Kidney capillary endothelial cell (primary cell): ENCODE data around the gene ECE1.

Experiments
- DNase-seq: peaks from one replicate; pipeline ENCODE4 v3.0.0-alpha.2; 2018; ENCODE audit warnings: low spot score

ECE1 gene

DNA sequence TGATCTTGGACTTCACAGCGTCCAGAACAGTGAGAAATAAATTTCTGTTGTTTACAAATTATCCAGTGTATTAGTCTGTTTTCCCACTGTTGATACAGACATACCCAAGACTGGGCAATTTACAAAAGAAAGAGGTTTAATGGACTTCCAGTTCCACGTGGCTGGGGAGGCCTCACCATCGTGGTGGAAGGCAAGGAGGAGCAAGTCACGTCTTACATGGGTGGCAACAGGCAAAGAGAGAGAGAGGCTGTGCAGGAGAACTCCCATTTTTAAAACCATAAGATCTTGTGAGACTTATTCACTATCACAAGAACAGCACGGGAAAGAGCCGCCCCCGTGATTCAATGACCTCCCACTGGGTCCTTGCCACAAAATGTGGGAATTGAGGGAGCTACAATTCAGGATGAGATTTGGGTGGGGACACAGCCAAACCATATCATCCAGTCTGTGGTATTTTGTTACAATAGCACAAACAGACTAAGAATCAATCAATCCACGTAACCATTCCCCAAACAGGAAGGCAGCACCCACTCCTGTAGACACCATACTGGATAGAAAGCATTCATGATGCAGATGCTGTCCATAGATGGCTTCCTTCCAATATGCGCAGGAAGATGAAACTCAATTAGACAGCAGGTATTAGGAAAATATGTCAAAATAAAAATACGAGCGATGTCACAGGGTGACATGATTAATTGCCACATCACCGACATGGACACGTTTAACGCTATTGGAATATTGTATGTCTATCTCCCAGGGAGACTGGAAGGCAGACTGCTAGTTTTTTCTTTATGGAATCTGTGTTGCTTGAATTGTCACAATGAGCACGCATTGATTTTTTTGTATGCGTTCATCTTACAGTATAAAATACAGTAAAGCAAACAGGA, 22.8 kb downstream of the ECE1 start:
- no peak for DNase-seq

DNA sequence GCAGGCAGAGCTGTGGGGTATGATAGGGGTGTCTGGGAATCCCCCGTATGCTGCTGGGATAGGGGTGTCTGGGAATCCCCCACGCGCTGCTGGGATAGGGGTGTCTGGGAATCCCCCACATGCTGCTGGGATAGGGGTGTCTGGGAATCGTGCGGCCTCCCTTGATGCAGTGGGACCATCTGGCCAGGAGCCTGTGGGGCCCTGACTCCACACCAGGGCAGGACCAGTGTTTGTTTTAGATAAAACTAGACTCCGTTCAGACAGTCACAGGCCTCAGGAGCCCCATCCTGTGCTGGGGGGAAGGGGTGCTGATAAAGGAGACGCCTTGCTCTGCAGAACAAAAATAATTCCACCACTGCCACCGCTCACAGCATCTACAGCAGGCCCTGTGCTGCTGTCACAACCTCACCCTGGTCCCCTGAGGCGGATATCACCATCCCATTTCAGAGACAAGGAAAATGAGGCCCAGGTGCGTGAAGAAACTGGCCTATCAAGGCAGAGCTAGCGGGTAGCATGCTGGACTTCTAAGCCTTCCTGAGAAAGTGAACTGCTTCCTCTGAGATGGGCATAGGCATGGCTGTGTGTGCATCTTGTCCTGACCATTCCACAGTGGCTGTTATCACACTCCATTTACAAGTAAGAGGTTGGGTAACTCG, 24.0 kb downstream of the ECE1 start:
- DNase-seq = no peak

DNA sequence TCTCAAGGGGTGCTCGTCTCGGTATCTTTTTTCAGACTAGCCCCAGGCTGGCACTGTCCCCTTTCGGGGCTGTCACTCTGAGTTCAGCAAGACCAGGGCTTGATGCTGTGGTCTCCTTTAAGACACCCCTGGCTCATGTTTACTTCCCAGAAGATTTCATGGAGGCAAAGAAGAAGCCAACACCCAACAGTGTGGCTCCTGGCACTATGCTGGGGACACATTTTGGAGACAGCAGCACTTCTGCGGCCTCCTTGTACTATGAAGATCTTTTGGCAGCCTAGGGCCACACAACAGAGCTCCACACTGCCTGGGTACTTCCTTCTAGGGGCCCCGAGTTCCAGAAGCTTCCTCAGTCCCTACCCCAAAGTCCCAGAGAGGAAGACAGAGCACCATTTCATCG, 24.6 kb downstream of the ECE1 start:
- DNase-seq = no peak

DNA sequence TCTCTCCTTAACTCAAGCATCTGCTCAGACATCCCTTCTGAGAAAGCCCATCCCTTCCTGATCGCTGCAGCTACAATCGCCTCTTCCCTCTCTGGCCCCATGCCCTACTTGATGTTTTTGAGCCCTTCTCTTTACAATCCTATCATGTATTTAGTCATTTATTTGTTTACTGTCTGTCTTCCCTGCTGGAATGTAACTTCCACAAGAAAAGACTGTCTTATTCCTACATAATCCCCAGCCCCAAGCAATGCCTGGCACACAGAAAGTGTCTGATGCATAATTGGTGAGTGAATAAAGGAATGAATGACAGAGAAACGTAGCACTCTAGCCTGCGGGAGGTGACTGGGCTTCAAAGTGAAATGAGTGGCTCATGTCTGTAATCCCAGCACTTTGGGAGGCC, 25.4 kb downstream of the ECE1 start:
- no peak for DNase-seq

DNA sequence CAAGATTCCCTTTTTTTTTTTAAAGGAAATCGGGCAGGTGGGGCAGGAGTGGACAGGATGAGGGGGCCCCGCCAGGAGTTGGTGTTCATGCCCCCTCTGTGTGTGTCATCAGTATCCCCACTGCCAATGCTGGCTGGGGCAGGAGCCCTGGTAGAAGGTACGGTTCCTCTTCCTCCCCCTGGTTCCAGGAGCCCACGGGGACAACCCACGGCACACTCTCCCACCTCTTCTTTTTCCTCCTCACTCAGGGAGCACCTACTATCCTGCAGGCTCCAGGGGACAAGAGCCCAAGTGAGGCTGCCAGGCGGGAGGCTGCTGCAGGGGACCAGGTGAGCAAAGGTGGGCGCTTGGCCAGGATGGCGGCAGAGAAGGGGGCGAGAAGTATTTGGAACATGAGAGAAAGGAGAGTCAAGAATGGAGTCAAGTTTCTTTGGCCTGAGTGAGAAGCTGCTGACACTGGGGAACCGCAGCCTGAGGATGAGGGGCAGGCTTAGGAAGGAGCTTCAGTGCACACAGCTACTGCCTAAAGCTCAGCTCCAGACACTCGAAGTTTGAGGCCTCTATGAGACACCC, 26.5 kb downstream of the ECE1 start:
- no peak for DNase-seq

DNA sequence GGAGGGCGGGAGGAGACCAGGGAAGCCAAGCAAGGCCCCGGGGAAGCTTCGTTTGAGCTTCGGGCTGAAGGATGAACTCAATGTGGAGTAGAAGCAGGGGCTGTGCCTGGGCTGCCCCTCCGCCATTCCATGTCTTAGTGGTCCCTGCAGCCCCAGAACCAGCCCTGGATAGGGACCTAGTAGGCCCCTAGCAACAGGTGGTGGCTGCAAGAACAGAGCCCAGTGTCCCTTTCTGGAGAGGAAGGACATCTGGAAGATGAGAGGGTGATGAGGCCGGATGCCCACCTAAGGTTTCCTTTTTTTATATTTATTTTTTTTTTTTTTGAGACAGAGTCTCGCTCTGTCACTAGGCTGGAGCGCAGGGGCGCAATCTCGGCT, 27.2 kb downstream of the ECE1 start:
- DNase-seq = no peak

DNA sequence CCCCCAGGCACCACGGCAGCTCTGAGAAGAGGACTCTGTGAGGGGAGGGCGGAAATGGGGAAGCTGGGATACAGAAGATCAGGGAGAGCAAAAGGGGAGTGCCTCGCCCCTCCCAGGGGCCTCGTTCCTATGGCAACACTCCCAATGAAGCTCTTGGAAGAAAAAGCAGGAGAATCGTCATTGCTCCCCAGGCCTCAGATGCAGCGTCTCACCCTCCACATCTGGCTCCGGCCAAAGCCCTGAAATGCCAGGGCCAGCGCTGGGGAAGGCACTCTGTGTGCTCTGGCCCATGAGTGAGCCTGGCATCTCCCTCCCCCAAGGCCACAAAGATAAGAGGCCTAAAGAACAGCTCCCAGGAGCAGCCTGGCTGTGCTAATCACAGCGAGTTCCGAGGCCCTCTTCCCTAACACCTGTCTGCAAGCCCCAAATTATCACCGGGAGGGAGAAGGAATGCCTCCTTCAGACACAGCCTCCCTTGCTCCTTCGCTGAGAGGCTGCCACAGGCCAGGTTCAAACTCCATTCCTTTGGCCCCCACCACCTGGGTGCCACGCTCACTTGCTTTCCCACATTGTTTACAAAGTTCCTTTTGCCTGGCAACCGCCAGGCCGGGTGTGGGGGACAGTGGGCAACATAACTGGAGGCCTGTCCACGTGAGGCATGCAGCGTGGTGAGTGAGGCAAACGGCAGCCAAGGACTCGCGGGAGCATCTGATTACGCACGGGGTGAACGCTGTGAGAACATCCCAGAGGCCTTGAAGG, 27.8 kb downstream of the ECE1 start:
- DNase-seq = peak; percentile 55

DNA sequence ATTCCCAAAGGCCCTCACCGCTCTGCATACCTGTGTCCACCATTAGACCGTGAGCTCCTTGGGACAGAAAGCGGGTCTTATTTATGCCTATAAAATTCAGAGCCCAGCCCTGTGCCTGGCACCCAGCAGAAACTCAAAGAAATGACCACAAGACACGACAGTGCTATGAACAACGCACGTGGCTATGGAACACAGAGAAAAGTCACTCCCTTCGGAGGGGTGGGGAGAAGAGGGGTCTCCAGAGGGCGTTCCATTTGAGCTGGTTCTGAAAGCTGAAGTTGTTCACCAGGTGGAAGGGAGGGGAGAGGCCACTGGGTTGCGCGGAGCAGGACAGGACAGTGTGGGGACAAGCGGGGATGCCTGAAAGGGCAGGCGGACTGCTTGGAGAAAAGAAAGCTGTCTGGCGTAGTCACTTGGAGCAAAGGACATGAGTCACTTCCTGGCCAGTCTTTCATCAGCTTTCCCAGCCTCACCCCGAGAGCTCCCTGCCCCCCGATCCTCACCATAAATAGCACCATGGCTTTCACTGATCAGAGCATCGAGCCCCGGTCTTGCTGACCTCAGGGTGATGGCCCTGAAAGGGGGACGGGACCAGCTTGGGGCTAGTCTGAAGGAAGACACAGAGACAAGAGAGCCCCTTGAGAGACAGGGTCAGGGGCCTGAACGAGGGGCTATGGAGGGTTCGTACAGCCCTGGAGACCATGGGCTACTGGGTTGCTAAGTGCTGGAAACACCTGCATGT, 28.5 kb downstream of the ECE1 start:
- DNase-seq = peak; percentile 94

DNA sequence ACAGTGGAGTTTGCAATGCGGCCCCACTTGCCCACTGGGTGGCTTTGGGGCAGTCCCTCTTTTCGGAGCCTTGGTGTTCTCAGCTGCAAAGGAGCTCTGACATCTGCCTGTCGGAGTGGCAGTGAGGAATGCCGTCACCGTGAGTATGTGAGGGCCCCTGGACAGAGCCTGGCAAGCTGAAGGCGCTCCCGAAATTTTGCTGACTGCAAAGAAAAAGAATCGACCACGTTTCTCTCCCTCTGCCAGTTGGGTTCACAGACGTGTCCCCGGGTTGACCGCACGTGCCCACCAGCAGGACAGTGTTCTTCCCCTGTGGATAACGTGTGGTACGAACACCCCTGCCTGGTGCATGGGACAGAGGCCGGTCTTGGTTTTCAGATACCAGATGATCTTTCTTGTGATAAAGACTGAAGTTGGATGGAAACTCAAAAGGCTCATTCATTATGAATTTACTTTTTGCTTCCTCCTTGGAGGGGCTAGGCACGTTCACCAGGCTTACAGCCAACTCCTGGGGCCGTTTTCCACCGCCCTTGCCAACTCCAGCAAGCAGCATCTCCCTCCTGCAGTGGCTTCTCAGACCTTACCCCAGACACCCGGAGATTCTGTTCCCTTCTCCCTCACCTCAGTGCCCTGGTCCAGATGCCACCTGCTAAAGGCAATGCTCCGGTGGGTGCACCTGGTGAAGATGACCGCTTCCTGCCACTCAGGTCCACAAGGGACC, 29.7 kb downstream of the ECE1 start:
- no peak for DNase-seq

DNA sequence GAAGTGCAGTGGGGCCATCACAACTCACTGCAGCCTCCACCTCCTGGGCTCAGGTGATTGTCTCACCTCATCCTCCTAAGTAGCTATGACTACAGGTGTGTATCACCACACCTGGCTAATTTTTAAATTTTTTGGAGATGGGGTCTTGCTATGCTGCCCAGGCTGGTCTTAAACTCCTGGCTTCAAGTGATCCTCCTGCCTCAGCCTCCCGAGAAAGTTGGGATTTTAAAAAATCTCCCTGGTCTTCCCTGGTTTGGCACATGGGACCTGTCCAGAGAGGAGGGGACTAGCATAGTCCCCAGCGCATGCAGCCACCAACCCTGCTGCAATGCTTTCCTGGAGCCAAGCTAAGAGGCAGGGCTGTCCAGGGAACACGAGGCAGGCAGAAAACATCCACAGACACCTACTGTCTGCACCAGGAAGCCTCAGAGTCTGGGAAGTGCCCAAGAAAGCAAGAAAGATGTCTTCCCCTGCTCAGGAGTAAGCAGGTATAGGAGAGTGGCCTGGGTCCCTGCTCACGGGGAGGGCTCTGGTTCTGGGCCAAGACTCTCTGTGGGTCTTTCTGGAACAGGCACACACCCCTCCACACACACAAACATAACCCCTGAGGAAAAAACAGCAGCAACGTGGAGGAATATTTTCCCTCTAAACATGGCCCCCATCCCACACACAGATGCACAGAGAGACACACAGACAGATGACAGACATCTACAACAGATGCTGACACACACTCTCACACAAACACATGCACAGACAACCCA, 30.8 kb downstream of the ECE1 start:
- DNase-seq = no peak

DNA sequence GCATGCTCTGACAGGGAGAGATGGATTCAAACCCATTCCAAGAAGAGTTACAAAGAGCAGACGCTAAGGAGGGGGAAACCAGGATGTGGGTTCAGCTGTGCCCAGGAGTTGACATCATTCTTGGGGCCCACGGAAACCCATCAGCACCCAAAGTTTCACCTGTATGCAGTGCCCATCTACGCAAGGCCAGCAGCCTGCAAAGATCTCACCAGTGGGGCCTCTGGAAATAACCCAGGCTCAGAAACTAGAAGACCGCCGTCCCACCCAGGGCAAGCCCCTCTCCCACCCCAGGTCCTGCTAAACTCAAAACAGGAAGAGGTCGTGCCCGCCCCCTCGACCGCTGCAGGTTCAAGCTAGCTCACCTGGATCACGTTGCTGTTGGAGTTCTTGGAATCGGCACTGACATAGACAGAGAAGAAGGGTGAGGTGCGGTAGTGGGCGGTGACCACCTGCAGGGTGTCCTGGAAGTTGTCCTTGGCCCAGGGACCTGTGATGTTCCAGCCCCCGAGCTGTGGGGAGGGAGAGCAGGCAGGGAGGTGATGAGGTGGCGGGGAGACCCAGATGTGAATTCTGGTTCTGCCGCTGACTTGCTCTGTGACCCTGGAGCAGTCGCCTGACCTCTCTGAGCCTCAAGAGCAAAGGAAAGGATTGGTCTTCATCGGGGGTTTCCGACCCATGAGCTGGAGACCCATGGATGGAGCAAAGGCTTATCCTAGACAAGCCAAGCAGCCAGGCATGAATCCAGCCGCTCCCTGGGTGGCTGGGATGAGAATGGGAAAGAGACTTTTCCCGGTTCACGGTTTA, 31.7 kb downstream of the ECE1 start:
- no peak for DNase-seq

DNA sequence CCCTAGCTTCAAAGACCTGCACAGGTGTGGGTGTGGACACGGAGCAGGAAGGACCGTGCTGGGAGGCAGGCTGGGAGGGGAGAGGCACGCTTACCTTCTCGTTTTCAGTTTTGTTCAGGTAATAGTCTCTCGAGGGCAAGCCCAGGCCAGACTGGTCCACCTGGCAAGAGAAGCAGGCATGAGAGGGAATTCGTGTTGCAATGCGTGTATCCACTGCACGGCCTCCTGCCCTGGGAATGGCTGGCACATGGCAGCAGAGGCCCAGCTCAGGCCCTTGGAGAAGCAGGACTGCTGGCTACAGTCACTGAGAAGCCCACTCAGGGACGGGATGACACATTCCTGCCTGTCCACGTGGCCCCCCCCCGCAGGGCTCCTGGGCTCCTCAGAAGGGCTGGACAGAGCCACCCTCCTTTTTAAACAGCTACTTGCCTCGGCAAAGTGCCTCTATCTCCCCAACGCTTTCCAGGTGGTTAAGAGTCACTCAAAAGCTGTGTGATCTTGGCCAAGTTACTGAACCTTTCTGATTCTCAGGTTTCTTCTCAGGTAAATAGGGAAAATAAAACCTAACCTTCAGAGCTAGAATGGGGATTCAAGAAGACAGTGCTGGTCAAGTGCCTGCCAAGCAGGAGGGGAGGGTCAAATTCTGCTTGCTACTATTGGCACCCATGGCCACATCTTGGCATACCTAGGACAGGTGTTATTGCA, 32.7 kb downstream of the ECE1 start:
- DNase-seq = no peak

DNA sequence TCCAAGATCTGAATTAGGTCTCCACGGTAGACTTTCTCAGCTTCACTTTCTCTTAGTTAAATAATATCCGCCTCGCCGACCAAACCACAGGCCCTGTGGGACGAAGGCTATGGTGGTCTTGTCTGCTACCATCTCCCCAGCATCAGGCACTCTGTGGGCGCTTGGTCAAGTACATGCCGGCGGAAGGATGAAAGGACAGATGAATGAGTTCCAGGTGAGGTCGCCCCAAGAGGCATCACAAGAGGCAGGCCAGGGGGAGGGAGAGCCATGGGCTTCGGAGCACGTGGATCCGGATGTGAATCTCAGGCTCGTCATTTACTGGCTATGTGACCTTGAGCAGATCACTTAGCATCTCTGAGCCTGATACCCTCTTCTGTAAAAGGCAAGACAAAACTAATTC, 33.5 kb downstream of the ECE1 start:
- no peak for DNase-seq

DNA sequence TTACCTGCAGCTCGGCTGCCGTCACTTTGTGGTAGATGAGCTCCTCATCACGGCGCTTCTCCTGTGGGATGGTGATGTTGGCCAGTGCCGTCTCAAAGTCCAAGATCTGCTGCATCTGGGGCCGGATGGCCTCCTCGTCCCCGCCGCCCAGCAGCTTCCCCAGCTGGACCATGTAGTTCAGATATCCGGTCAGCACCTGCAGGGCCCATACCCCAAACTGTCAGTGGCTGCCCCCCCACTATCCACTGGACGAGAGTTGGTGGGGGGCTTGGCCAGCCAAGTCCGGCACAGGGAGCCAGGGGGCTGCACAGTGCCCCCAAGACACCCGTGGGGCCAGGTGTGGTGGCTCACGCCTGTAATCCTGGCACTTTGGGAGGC, 34.3 kb downstream of the ECE1 start:
- no peak for DNase-seq

DNA sequence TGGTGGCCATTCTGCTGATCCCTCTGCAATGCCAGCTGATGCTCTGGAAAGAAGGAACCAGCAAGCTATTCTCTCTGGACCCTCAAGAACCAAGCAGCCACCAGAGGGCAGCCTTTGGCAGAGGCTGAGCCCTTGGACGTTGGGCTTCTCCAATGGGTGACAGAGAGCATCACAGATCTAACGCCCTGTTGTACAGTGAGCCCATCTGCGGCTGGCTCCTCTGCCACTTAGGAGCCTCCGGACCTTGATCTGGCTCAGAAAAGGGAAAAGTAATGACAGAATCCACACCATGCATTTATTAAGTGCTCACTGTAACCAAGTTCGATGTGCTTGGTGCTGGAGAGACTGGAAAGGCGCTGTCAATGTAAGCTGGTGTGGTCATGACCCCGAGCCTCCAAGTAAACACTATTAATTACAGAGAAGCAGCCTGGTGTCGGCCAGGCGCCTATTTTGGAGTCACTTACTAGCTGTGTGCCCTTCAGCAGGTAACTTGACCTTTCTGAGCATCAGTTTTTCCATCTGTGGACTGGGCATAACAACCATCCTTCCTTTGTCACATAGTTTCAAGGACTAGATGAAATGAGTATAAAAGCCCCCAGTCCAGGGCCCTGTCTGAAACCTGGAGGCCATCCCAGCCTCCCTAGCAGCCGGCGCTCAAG, 34.9 kb downstream of the ECE1 start:
- DNase-seq = peak; percentile 78

DNA sequence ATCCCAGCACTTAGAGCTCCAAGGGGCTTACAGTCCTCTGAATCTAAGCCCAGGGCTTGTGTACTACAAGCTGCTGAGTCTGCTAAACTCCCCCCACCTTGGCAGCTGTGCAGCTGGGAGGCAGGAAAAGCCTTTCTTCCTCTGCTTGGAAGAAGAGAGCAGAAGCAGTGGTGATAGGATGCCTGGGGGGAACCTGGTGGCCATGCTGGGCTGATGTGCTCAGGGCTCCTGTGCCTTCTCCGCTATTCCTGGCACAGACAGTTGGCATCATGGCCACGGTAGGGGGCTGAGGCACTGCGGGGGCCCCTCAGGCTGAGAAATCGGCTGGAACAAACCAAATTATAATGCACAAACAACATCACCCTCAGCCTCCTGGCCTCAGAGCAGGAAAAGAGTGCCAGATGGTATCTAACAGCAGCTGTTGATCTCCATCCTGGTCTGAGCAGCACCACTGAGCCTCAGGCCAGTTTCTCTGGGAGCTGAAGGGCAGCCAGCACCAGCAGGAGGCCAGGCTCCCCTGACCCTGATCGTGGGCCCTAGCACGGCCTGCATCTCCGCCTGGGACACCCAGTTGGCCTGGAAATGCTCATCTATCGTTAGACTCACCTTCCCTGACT, 35.8 kb downstream of the ECE1 start:
- DNase-seq = no peak

DNA sequence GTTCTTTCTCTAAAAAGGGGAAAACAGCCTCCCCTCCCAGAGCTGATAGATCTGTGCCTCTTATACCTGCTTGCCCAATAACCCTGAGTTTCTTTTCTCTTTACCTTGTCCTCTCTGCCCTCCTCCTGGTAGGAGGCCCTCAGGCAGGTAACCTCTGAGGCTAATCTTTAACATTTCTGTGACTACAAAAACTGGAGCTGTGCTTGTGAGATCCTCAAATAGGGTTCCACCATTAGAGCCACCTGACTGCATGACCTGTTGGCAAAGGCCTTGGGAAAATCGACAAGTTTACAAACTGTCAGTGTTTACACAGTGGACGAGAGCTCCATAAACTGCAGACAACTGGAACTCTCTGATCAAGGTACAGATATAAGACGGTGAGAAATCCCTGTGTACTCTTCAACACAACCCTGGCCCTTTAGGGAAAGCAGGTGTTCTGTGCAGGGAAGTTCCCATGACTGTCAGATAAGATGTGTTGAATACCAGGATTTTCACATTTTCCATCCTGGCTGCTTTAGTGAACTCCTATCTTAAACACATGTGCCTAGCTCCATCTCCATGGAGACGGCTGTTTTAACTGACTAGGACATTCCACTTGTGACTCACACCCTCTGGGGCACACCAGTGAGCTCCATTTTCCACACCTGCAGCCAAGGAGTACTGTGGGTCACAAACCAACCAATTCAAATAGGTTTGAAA, 38.3 kb downstream of the ECE1 start:
- DNase-seq = no peak
